K562 (cell line): ENCODE results near the gene MTOR. TPM values are rescaled to one million over a fixed set of nuclear protein-coding genes. Genes with fewer than 3 reads are reported as not detected.

Experiments used
- CXXC5 ChIP-seq: fragments of 250-450 bp; sonication (Bioruptor Pico); IDR thresholded peaks from 2 replicates; pipeline ENCODE4 v1.8.0; 2022; ENCODE audit warnings: inconsistent platforms, mild to moderate bottlenecking, moderate library complexity
- HES1 ChIP-seq: fragments of 450-650 bp; IDR thresholded peaks from 2 replicates; pipeline ENCODE4 v1.6.1; 2016; ENCODE audit warnings: low read depth, mild to moderate bottlenecking, moderate library complexity
- HNRNPUL1 ChIP-seq: fragments of 200-400 bp; formaldehyde crosslinking; IDR thresholded peaks from 2 replicates; pipeline ENCODE4 v1.6.1; 2017; ENCODE audit warnings: low read length
- JUNB ChIP-seq: fragments of 450-650 bp; formaldehyde crosslinking; conservative IDR thresholded peaks from 2 replicates; pipeline ENCODE4 v1.4.0; 2020; ENCODE audit warnings: mild to moderate bottlenecking
- KAT2B ChIP-seq: IDR thresholded peaks from one replicate; pipeline ENCODE4 v1.6.1; 2012; ENCODE audit warnings: low read depth, mild to moderate bottlenecking, control low read depth, inconsistent platforms, low read length, moderate library complexity
- MCM2 ChIP-seq: fragments of 450-650 bp; IDR thresholded peaks from 2 replicates; pipeline ENCODE4 v1.6.1; 2017; ENCODE audit warnings: low read depth, mild to moderate bottlenecking
- NR4A1 ChIP-seq, 2 experiments: fragments of 250-450 bp in 1 of 2; fragments of 450-650 bp in 1 of 2; sonication (Bioruptor Pico) in 1 of 2; IDR thresholded peaks; 2 replicates each; pipeline versions ENCODE4 v1.4.0 to v1.6.1; 2016 to 2020; ENCODE audit warnings: mild to moderate bottlenecking in 2 of 2, missing compliant biosample characterization in 1 of 2, missing genetic modification characterization in 1 of 2, moderate library complexity in 1 of 2
- OTX1 ChIP-seq: fragments of 450-650 bp; formaldehyde crosslinking; IDR thresholded peaks from 2 replicates; pipeline ENCODE4 v1.4.0; 2022; ENCODE audit warnings: mild to moderate bottlenecking
- SAFB2 ChIP-seq: fragments of 200-400 bp; formaldehyde crosslinking; IDR thresholded peaks from 2 replicates; pipeline ENCODE4 v1.6.1; 2018; ENCODE audit warnings: borderline replicate concordance, low read length, low read depth, moderate library complexity; ENCODE audit not compliant: severe bottlenecking
- YBX1 ChIP-seq: fragments of 450-650 bp; IDR thresholded peaks from 2 replicates; pipeline ENCODE4 v1.7.1; 2016; ENCODE audit warnings: mild to moderate bottlenecking
- ZNF551 ChIP-seq: fragments of 250-450 bp; sonication (Bioruptor Pico); IDR thresholded peaks from 2 replicates; pipeline ENCODE4 v1.5.0; 2021; ENCODE audit warnings: mild to moderate bottlenecking, moderate library complexity
- ZNF586 ChIP-seq: fragments of 450-650 bp; formaldehyde crosslinking; conservative IDR thresholded peaks from 2 replicates; pipeline ENCODE4 v1.4.0; 2020; ENCODE audit warnings: mild to moderate bottlenecking, moderate library complexity
- polyA plus RNA-seq, 8 experiments: library from polyadenylated mRNA; depleted of rRNA in 4 of 8; stranded (reverse) in 5 of 8; unstranded in 3 of 8; fragments of >200 nt; fragmentation: Nextera tagmentation in 2 of 8; fragmentation: Illumina TruSeq in 1 of 8; extraction: Ambion mirVana in 2 of 8; extraction: Trizol in 1 of 8; gene quantifications; 2 replicates each; pipeline versions ENCODE4 v1.2.1 to v1.2.3, GENCODE V29; 2011 to 2014; ENCODE audit warnings: inconsistent platforms in 1 of 8, missing spikeins in 1 of 8
- total RNA-seq, 7 experiments: library from RNA; depleted of rRNA in 6 of 7; stranded (reverse); fragments of >200 nt in 6 of 7; fragmentation: Illumina TruSeq in 2 of 7; extraction: Trizol in 2 of 7; gene quantifications; 2 replicates each; pipeline versions ENCODE4 v1.2.1 to v1.2.3, GENCODE V29; 2011 to 2021; ENCODE audit warnings: low replicate concordance in 1 of 7
- TF ChIP-seq, protein P1 (sequence below): fragments of 450-650 bp; IDR thresholded peaks from 2 replicates; pipeline ENCODE4 v1.7.0; 2016; ENCODE audit warnings: borderline replicate concordance
- TF ChIP-seq, protein P2 (sequence below): fragments of 200-600 bp; sonication (generic); IDR thresholded peaks from one replicate; pipeline ENCODE4 v1.6.1; 2012; ENCODE audit warnings: mild to moderate bottlenecking, low read depth, low read length, inconsistent platforms

The MTOR gene
- total and polyA plus RNA-seq, 9 of the 15 experiments (the other 6 are each of a cell fraction or from before 2014, with no cell fraction given), result 11.4 to 71.4 (median 52.2) TPM

DNA sequence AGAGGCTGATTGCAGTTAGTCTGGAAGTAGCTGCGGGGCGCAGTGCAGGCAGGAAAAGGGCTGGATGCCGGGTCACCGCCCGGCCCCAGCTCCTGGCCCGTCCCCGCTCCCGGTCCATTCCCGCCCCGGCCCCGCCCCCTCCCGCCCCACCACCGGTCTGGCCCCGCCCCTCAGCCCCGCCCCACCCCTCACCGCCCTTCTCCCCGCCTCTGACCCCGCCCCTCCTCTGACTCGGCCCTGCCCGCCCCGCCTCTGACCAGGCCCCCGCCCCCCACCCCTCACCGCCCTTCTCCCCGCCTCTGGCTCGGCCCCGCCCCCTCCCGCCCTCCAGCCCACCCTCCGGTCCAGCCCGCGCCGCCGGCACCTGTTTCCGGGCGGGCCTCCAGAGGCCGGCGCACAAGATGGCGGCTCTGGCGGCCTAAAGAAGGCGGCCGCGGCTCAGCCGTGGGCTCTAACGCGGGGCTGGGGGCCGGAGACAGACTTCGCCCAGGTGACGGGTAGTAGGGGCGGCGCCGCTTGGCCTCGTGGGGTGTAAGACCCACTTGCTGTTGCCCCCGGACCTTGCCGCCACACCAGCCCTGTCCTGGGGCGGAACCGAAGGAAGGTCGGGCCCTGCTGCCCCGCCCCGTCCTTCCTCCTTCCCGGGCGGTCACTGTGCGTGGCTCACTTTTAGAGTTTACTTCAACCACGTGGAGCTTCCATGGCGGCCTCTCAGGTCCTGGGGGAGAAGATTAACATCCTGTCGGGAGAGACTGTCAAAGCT, 10.7 kb upstream of the MTOR start, which contains the start of gene UBIAD1 (continued):
- no peak for TF ChIP-seq JUNB (CRISPR knock-in tag)
- peak; percentile 87 for TF ChIP-seq CXXC5
- TF ChIP-seq, protein P1, sequence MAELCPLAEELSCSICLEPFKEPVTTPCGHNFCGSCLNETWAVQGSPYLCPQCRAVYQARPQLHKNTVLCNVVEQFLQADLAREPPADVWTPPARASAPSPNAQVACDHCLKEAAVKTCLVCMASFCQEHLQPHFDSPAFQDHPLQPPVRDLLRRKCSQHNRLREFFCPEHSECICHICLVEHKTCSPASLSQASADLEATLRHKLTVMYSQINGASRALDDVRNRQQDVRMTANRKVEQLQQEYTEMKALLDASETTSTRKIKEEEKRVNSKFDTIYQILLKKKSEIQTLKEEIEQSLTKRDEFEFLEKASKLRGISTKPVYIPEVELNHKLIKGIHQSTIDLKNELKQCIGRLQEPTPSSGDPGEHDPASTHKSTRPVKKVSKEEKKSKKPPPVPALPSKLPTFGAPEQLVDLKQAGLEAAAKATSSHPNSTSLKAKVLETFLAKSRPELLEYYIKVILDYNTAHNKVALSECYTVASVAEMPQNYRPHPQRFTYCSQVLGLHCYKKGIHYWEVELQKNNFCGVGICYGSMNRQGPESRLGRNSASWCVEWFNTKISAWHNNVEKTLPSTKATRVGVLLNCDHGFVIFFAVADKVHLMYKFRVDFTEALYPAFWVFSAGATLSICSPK, result no peak
- no peak for TF ChIP-seq ZNF551 (CRISPR knock-in tag)
- TF ChIP-seq NR4A1 (CRISPR knock-in tag; IDR thresholded peaks at IDR 0.05), result 0 out of 2 replicates have a peak, but pooled peaks have one; percentile 42
- 0 out of 2 replicates have a peak, but pooled peaks have one; percentile 49 for TF ChIP-seq NR4A1 (tag; IDR thresholded peaks at IDR 0.05)
- no peak for TF ChIP-seq MCM2
- TF ChIP-seq, protein P2, sequence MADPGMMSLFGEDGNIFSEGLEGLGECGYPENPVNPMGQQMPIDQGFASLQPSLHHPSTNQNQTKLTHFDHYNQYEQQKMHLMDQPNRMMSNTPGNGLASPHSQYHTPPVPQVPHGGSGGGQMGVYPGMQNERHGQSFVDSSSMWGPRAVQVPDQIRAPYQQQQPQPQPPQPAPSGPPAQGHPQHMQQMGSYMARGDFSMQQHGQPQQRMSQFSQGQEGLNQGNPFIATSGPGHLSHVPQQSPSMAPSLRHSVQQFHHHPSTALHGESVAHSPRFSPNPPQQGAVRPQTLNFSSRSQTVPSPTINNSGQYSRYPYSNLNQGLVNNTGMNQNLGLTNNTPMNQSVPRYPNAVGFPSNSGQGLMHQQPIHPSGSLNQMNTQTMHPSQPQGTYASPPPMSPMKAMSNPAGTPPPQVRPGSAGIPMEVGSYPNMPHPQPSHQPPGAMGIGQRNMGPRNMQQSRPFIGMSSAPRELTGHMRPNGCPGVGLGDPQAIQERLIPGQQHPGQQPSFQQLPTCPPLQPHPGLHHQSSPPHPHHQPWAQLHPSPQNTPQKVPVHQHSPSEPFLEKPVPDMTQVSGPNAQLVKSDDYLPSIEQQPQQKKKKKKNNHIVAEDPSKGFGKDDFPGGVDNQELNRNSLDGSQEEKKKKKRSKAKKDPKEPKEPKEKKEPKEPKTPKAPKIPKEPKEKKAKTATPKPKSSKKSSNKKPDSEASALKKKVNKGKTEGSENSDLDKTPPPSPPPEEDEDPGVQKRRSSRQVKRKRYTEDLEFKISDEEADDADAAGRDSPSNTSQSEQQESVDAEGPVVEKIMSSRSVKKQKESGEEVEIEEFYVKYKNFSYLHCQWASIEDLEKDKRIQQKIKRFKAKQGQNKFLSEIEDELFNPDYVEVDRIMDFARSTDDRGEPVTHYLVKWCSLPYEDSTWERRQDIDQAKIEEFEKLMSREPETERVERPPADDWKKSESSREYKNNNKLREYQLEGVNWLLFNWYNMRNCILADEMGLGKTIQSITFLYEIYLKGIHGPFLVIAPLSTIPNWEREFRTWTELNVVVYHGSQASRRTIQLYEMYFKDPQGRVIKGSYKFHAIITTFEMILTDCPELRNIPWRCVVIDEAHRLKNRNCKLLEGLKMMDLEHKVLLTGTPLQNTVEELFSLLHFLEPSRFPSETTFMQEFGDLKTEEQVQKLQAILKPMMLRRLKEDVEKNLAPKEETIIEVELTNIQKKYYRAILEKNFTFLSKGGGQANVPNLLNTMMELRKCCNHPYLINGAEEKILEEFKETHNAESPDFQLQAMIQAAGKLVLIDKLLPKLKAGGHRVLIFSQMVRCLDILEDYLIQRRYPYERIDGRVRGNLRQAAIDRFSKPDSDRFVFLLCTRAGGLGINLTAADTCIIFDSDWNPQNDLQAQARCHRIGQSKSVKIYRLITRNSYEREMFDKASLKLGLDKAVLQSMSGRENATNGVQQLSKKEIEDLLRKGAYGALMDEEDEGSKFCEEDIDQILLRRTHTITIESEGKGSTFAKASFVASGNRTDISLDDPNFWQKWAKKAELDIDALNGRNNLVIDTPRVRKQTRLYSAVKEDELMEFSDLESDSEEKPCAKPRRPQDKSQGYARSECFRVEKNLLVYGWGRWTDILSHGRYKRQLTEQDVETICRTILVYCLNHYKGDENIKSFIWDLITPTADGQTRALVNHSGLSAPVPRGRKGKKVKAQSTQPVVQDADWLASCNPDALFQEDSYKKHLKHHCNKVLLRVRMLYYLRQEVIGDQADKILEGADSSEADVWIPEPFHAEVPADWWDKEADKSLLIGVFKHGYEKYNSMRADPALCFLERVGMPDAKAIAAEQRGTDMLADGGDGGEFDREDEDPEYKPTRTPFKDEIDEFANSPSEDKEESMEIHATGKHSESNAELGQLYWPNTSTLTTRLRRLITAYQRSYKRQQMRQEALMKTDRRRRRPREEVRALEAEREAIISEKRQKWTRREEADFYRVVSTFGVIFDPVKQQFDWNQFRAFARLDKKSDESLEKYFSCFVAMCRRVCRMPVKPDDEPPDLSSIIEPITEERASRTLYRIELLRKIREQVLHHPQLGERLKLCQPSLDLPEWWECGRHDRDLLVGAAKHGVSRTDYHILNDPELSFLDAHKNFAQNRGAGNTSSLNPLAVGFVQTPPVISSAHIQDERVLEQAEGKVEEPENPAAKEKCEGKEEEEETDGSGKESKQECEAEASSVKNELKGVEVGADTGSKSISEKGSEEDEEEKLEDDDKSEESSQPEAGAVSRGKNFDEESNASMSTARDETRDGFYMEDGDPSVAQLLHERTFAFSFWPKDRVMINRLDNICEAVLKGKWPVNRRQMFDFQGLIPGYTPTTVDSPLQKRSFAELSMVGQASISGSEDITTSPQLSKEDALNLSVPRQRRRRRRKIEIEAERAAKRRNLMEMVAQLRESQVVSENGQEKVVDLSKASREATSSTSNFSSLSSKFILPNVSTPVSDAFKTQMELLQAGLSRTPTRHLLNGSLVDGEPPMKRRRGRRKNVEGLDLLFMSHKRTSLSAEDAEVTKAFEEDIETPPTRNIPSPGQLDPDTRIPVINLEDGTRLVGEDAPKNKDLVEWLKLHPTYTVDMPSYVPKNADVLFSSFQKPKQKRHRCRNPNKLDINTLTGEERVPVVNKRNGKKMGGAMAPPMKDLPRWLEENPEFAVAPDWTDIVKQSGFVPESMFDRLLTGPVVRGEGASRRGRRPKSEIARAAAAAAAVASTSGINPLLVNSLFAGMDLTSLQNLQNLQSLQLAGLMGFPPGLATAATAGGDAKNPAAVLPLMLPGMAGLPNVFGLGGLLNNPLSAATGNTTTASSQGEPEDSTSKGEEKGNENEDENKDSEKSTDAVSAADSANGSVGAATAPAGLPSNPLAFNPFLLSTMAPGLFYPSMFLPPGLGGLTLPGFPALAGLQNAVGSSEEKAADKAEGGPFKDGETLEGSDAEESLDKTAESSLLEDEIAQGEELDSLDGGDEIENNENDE, result no peak
- TF ChIP-seq HNRNPUL1, result no peak
- TF ChIP-seq SAFB2, result no peak
- TF ChIP-seq KAT2B, result no peak
- no peak for TF ChIP-seq ZNF586 (CRISPR knock-in tag)
- no peak for TF ChIP-seq YBX1
- no peak for TF ChIP-seq HES1
- TF ChIP-seq OTX1 (CRISPR knock-in tag), result peak; percentile 53; the same call in 1 of the 2 replicates
